GDM1 (cell line): ENCODE measurements around the gene LDLRAD3.

Source experiments
- DNase-seq: peaks from one replicate; lab custom pipeline; 2025; lab: John Stamatoyannopoulos, UW

The LDLRAD3 gene

GRCh38 chr11:36278531-36279282, 334.8 kb downstream of the LDLRAD3 start:
- no peak for DNase-seq

GRCh38 chr11:36280531-36280930, 336.7 kb downstream of the LDLRAD3 start:
- DNase-seq: no peak
